OCI-LY7 (cell line): Measurements from ENCODE around the gene CDC42. TPM values are rescaled to one million over a fixed set of nuclear protein-coding genes. Genes with fewer than 3 reads are reported as not detected.

Source experiments
- BruUV-seq: library from RNA; stranded (reverse); fragments of 400-500 nt; replicated peaks from 2 replicates; lab custom pipeline; 2021; lab: Mats Ljungman, UMichigan
- CTCF ChIA-PET: fragments of 300-600 bp; sonication (Branson Sonifier 250); formaldehyde crosslinking; loops from one replicate; lab custom pipeline; 2022; ENCODE audit warnings: antibody characterized with exemption; ENCODE audit not compliant: unreplicated experiment; lab: Charles Lee
- POLR2A ChIA-PET: fragments of 300-600 bp; sonication (Branson Sonifier 250); formaldehyde crosslinking; loops from one replicate; lab custom pipeline; 2022; ENCODE audit warnings: antibody characterized with exemption; lab: Charles Lee
- DNase-seq: peaks from one replicate; pipeline ENCODE4 v3.0.0-alpha.2; 2015; ENCODE audit warnings: low spot score
- H2AFZ ChIP-seq: fragments of 200-600 bp; sonication (generic), shearing (Covaris generic); 2 replicates; pipeline ENCODE4 v1.6.1; 2014; ENCODE audit warnings: mild to moderate bottlenecking, antibody characterized with exemption, low read length, moderate library complexity
- H3K27ac ChIP-seq: fragments of 200-600 bp; sonication (generic); 2 replicates; pipeline ENCODE4 v1.5.1; 2014; ENCODE audit warnings: mixed run types, low read depth, mild to moderate bottlenecking, moderate library complexity, low read length, inconsistent platforms; ENCODE audit not compliant: poor library complexity, severe bottlenecking
- H3K36me3 ChIP-seq: fragments of 200-600 bp; sonication (generic); 2 replicates; pipeline ENCODE4 v1.6.1; 2014; ENCODE audit warnings: mild to moderate bottlenecking, antibody characterized with exemption, low read length, moderate library complexity, mixed read lengths; ENCODE audit not compliant: insufficient read depth
- H3K4me1 ChIP-seq: fragments of 200-600 bp; sonication (generic); 2 replicates; pipeline ENCODE4 v1.5.1; 2014; ENCODE audit warnings: mild to moderate bottlenecking, low read length; ENCODE audit not compliant: insufficient read depth, poor library complexity, severe bottlenecking
- H3K4me2 ChIP-seq: fragments of 200-600 bp; sonication (generic); 2 replicates; pipeline ENCODE4 v1.6.1; 2014; ENCODE audit warnings: mild to moderate bottlenecking, low read length
- H3K4me3 ChIP-seq: fragments of 200-600 bp; sonication (generic); 2 replicates; pipeline ENCODE4 v1.5.1; 2014; ENCODE audit warnings: mild to moderate bottlenecking, low read depth, low read length; ENCODE audit not compliant: poor library complexity, severe bottlenecking
- H3K79me2 ChIP-seq: fragments of 200-600 bp; sonication (generic); 2 replicates; pipeline ENCODE4 v1.6.1; 2016; ENCODE audit warnings: low read depth, mild to moderate bottlenecking, low read length, moderate library complexity, mixed read lengths; ENCODE audit not compliant: insufficient read depth
- H3K9me2 ChIP-seq: fragments of 200-600 bp; sonication (generic); 2 replicates; pipeline ENCODE4 v1.6.1; 2016; ENCODE audit warnings: mild to moderate bottlenecking, low read length, mixed read lengths; ENCODE audit not compliant: insufficient read depth
- H3K9me3 ChIP-seq: fragments of 200-600 bp; sonication (generic); 2 replicates; pipeline ENCODE4 v1.6.1; 2014; ENCODE audit warnings: mild to moderate bottlenecking, mixed run types, low read length, mixed read lengths
- H4K20me1 ChIP-seq: fragments of 200-600 bp; sonication (generic); 2 replicates; pipeline ENCODE4 v1.6.1; 2014; ENCODE audit warnings: mild to moderate bottlenecking, antibody characterized with exemption, low read length, moderate library complexity, mixed read lengths; ENCODE audit not compliant: insufficient read depth
- EZH2phosphoT487 ChIP-seq: fragments of 200-600 bp; sonication (generic); IDR thresholded peaks from 2 replicates; pipeline ENCODE4 v1.6.1; 2018; ENCODE audit warnings: low read depth, borderline replicate concordance, mild to moderate bottlenecking, mixed run types, antibody characterized with exemption, low read length, moderate library complexity, mixed read lengths
- intact Hi-C: fragments of 100-400 bp; cut with micrococcal nuclease; formaldehyde crosslinking; loops from one replicate; pipeline ENCODE4 v1.10.0; 2022; ENCODE audit not compliant: unreplicated experiment
- total RNA-seq, 2 experiments: library from RNA; depleted of rRNA in 1 of 2; stranded (reverse); fragments of >200 nt in 1 of 2; shearing (Covaris generic) in 1 of 2; gene quantifications; 2 replicates each; pipeline ENCODE4 v1.2.3, GENCODE V29; 2014 to 2022
- TF ChIP-seq, protein P1 (sequence below): fragments of 200-600 bp; sonication (generic); conservative IDR thresholded peaks from 2 replicates; pipeline ENCODE4 v1.5.1; 2014; ENCODE audit warnings: mild to moderate bottlenecking, antibody characterized with exemption, low read length, moderate library complexity, mixed read lengths

The CDC42 gene
- total RNA-seq, 2 experiments from 2014 or later = 109 to 157 TPM

GRCh38 chr1:22048351-22049192 lies 3.9 kb upstream of the CDC42 start:
- Histone ChIP-seq H3K4me2 (peak overlapping the region; percentile 11; the same call in 1 of the 2 replicates), H3K4me1 (peaks cover 26% of the 10 kb centered on the region), H2AFZ (peak overlapping the region; percentile 85), H3K9me2 (no peaks in the 10 kb centered on the region), H3K27ac (no peak overlapping the region), H3K9me3 (peaks cover 5% of the 10 kb centered on the region; the same call in 1 of the 2 replicates), H3K4me3 (no peak overlapping the region), H3K36me3 (no peaks in the 10 kb centered on the region), H3K79me2 (peaks cover 8% of the 10 kb centered on the region), H4K20me1 (0 out of 2 replicates have a peak, but pooled peaks cover 3% of the 10 kb centered on the region)
- TF ChIP-seq, protein P1, sequence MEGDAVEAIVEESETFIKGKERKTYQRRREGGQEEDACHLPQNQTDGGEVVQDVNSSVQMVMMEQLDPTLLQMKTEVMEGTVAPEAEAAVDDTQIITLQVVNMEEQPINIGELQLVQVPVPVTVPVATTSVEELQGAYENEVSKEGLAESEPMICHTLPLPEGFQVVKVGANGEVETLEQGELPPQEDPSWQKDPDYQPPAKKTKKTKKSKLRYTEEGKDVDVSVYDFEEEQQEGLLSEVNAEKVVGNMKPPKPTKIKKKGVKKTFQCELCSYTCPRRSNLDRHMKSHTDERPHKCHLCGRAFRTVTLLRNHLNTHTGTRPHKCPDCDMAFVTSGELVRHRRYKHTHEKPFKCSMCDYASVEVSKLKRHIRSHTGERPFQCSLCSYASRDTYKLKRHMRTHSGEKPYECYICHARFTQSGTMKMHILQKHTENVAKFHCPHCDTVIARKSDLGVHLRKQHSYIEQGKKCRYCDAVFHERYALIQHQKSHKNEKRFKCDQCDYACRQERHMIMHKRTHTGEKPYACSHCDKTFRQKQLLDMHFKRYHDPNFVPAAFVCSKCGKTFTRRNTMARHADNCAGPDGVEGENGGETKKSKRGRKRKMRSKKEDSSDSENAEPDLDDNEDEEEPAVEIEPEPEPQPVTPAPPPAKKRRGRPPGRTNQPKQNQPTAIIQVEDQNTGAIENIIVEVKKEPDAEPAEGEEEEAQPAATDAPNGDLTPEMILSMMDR = no peak
- no peak for TF ChIP-seq EZH2phosphoT487
- CTCF ChIA-PET = interaction anchor here (0.5 kb wide), 1 partner anchor 44 kb away, joined by 5 read pairs; no protein-coding TSS in a partner anchor
- DNase-seq = peak; percentile 23
- intact Hi-C loops = no loop called here
- no TSS peak for BruUV-seq
- POLR2A ChIA-PET = interaction anchor here (0.5 to 2.3 kb wide), 4 partner anchors 10 to 1280 kb away, joined by 5 to 8 read pairs (median 7); no protein-coding TSS in a partner anchor

- Histone ChIP-seq H3K4me2 (no peak overlapping the region), H3K9me2 (no peaks in the 10 kb centered on the region), H3K36me3 (peaks cover 9% of the 10 kb centered on the region), H2AFZ (no peak overlapping the region), H3K4me1 (peaks cover 26% of the 10 kb centered on the region), H4K20me1 (0 out of 2 replicates have a peak, but pooled peaks cover 16% of the 10 kb centered on the region), H3K79me2 (peaks cover 25% of the 10 kb centered on the region), H3K27ac (no peak overlapping the region), H3K9me3 (peaks cover 5% of the 10 kb centered on the region; the same call in 1 of the 2 replicates), H3K4me3 (no peak overlapping the region)
- BruUV-seq = no TSS peak
- intact Hi-C loops = no loop called here
- DNase-seq = no peak
- ChIA-PET CTCF (no interaction called here), POLR2A (interaction anchor here (0.6 to 3.5 kb wide), 5 partner anchors 9 to 22 kb away, joined by 3 to 32 read pairs (median 5); no protein-coding TSS in a partner anchor)
- no peak for TF ChIP-seq EZH2phosphoT487
- TF ChIP-seq, protein P1 = no peak
Measured at GRCh38 chr1:22050330-22050729, 2.2 kb upstream of the CDC42 start.
